Neural cell (in vitro differentiated cells): Measurements from ENCODE around the gene CNTNAP5.

Experiments used
- CTCF ChIP-seq: fragments of 450-650 bp; IDR thresholded peaks from 2 replicates; pipeline ENCODE4 v1.5.1; 2014; ENCODE audit warnings: antibody characterized with exemption, mild to moderate bottlenecking, moderate library complexity; ENCODE audit not compliant: poor library complexity, severe bottlenecking
- POLR2AphosphoS5 ChIP-seq: IDR thresholded peaks from 2 replicates; pipeline ENCODE4 v1.6.1; 2012
- TAF1 ChIP-seq: IDR thresholded peaks from 2 replicates; pipeline ENCODE4 v1.6.1; 2012; ENCODE audit warnings: low read depth

GRCh38 chr2:124524155-124524915 is 499.2 kb downstream of the CNTNAP5 start:
- TF ChIP-seq CTCF (no peak), TAF1 (no peak), POLR2AphosphoS5 (no peak)
